K562 (cell line): ENCODE measurements around the gene ECE2. TPM values are rescaled to one million over a fixed set of nuclear protein-coding genes. Genes with fewer than 3 reads are reported as not detected.
A peak's percentile ranks its signal among the peaks of the same experiment; 100 is the strongest.

Source experiments
- EGR1 ChIP-seq: fragments of 450-650 bp; conservative IDR thresholded peaks from 2 replicates; pipeline ENCODE4 v1.6.1; 2017; ENCODE audit warnings: mild to moderate bottlenecking
- EHMT2 ChIP-seq: fragments of 450-650 bp; IDR thresholded peaks from 2 replicates; pipeline ENCODE4 v1.6.1; 2018; ENCODE audit warnings: antibody characterized with exemption
- SMARCA4 ChIP-seq: fragments of 450-650 bp; IDR thresholded peaks from 2 replicates; pipeline ENCODE4 v1.6.1; 2016
- ZNF609 ChIP-seq: sonication (generic); formaldehyde crosslinking; IDR thresholded peaks from 2 replicates; pipeline ENCODE4 v1.8.1; 2023; ENCODE audit warnings: missing genetic modification reagents, mild to moderate bottlenecking, borderline replicate concordance
- polyA plus RNA-seq, 8 experiments: library from polyadenylated mRNA; depleted of rRNA in 4 of 8; stranded (reverse) in 5 of 8; unstranded in 3 of 8; fragments of >200 nt; fragmentation: Nextera tagmentation in 2 of 8; fragmentation: Illumina TruSeq in 1 of 8; extraction: Ambion mirVana in 2 of 8; extraction: Trizol in 1 of 8; gene quantifications; 2 replicates each; pipeline versions ENCODE4 v1.2.1 to v1.2.3, GENCODE V29; 2011 to 2014; ENCODE audit warnings: inconsistent platforms in 1 of 8, missing spikeins in 1 of 8
- total RNA-seq, 7 experiments: library from RNA; depleted of rRNA in 6 of 7; stranded (reverse); fragments of >200 nt in 6 of 7; fragmentation: Illumina TruSeq in 2 of 7; extraction: Trizol in 2 of 7; gene quantifications; 2 replicates each; pipeline versions ENCODE4 v1.2.1 to v1.2.3, GENCODE V29; 2011 to 2021; ENCODE audit warnings: low replicate concordance in 1 of 7
- TF ChIP-seq, protein P1 (sequence below): fragments of 250-450 bp; sonication (Bioruptor Pico); IDR thresholded peaks from 2 replicates; pipeline ENCODE4 v1.5.0; 2022; ENCODE audit warnings: mild to moderate bottlenecking

ECE2 gene
- total and polyA plus RNA-seq, 9 of the 15 experiments (the other 6 are each of a cell fraction or from before 2014, with no cell fraction given): not detected

DNA sequence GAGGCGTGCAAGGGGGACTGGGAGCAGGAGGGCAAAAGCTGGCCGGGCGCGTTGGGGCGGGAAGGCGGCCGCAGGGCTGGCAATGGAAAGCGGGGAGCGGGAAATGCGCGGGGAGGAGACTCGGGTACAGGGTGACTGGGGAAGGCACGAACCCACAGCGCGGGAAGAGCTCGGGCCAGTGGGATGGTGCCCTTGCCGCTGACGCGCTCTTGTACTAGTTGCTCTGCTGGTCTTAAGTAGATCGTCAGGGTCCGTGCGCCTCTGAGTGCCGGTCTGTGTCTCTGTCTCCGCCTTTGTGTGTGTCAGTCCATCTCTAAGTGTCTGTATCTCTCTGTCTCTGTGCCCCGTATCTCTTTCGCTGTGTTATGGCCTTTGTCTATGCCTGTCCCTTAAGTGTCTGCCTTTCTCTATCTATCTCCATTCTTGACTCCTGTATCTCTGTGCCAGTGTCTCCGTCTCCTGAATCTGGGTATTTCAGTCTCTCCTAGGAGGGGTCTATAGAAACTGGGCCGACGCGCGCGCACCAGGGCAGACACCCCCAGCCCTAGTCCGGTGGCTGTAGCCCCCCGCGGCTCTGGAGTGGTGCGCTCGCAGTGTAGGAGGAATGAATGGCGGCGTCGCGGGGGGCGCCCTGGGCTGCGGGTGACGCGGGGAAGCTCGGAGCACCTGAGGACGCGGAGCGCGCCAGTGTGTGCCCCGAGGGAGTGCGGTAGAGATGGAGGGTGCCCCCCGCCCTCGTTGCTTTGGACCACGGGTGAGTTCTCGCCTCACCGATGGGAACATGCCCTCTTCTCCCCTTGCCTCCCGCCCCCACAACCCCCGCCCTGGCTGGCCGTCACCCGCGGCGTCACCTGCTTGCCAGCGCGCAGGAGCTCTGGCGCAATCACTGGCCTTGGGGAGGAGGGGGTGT lies 13.7 kb upstream of the ECE2 start (continued):
- TF ChIP-seq, protein P1, sequence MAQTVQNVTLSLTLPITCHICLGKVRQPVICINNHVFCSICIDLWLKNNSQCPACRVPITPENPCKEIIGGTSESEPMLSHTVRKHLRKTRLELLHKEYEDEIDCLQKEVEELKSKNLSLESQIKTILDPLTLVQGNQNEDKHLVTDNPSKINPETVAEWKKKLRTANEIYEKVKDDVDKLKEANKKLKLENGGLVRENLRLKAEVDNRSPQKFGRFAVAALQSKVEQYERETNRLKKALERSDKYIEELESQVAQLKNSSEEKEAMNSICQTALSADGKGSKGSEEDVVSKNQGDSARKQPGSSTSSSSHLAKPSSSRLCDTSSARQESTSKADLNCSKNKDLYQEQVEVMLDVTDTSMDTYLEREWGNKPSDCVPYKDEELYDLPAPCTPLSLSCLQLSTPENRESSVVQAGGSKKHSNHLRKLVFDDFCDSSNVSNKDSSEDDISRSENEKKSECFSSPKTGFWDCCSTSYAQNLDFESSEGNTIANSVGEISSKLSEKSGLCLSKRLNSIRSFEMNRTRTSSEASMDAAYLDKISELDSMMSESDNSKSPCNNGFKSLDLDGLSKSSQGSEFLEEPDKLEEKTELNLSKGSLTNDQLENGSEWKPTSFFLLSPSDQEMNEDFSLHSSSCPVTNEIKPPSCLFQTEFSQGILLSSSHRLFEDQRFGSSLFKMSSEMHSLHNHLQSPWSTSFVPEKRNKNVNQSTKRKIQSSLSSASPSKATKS (CRISPR knock-in tag): no peak
- TF ChIP-seq EGR1 (0 out of 2 replicates have a peak, but pooled peaks have one; percentile 34), ZNF609 (no peak), SMARCA4 (no peak), EHMT2 (0 out of 2 replicates have a peak, but pooled peaks have one; percentile 27)
